IMR-90 (cell line): ENCODE results near the gene ARHGEF7. TPM values are rescaled to one million over a fixed set of nuclear protein-coding genes. Genes with fewer than 3 reads are reported as not detected.

Experiments
- ATAC-seq: fragments of 200-7000 bp; cut with Tn5 transposase; 2 replicates; pipeline ENCODE4 v1.9.1; 2020; ENCODE audit warnings: low read depth, mild to moderate bottlenecking, moderate library complexity
- BruUV-seq: library from RNA; stranded (reverse); fragments of 400-500 nt; replicated peaks from 2 replicates; lab custom pipeline; 2021; lab: Mats Ljungman, UMichigan
- CTCF ChIA-PET: fragments of 300-600 bp; formaldehyde crosslinking; extraction: SDS; loops from one replicate; lab custom pipeline; 2021; ENCODE audit warnings: antibody characterized with exemption; lab: Yijun Ruan, JAX
- POLR2A ChIA-PET: fragments of 300-600 bp; sonication (Branson Sonifier 250); formaldehyde crosslinking; loops from one replicate; lab custom pipeline; 2022; ENCODE audit warnings: antibody characterized with exemption; ENCODE audit not compliant: unreplicated experiment; lab: Charles Lee
- DNase-seq: peaks from one replicate; pipeline ENCODE4 v3.0.0; 2013
- H2AFZ ChIP-seq: replicated peaks from 2 replicates; pipeline ENCODE3; 2013; ENCODE audit warnings: low read length, mild to moderate bottlenecking; ENCODE audit not compliant: poor library complexity
- H2AK5ac ChIP-seq: 2 replicates; pipeline ENCODE4 v1.6.1; 2013; ENCODE audit warnings: low read depth, low read length, inconsistent platforms
- H2AK9ac ChIP-seq: replicated peaks from 2 replicates; pipeline ENCODE3; 2013; ENCODE audit warnings: mild to moderate bottlenecking, low read depth, low read length, moderate library complexity; ENCODE audit not compliant: poor library complexity
- H2BK120ac ChIP-seq: 2 replicates; pipeline ENCODE4 v1.6.1; 2013; ENCODE audit warnings: low read depth, low read length, inconsistent platforms
- H2BK15ac ChIP-seq: 3 replicates; pipeline ENCODE4 v1.6.1; 2013; ENCODE audit warnings: low read depth, low read length, inconsistent platforms
- H2BK20ac ChIP-seq: 2 replicates; pipeline ENCODE4 v1.6.1; 2013; ENCODE audit warnings: low read depth, mild to moderate bottlenecking, inconsistent platforms, low read length, moderate library complexity
- H2BK5ac ChIP-seq: 2 replicates; pipeline ENCODE4 v1.6.1; 2013; ENCODE audit warnings: mild to moderate bottlenecking, low read depth, low read length, inconsistent platforms; ENCODE audit not compliant: poor library complexity, severe bottlenecking
- H3K14ac ChIP-seq: replicated peaks from 2 replicates; pipeline ENCODE4 v1.6.1; 2013; ENCODE audit warnings: low read depth, low read length, inconsistent platforms
- H3K18ac ChIP-seq: 2 replicates; pipeline ENCODE4 v1.6.1; 2013; ENCODE audit warnings: low read depth, low read length, control low read depth
- H3K23ac ChIP-seq: 2 replicates; pipeline ENCODE4 v1.6.1; 2013; ENCODE audit warnings: low read depth, low read length, inconsistent platforms
- H3K27ac ChIP-seq: 2 replicates; pipeline ENCODE4 v1.5.1; 2013; ENCODE audit warnings: mild to moderate bottlenecking, control low read depth, low read length; ENCODE audit not compliant: insufficient read depth
- H3K27me3 ChIP-seq: 2 replicates; pipeline ENCODE4 v1.6.1; 2013; ENCODE audit warnings: low read length; ENCODE audit not compliant: control insufficient read depth, insufficient read depth
- H3K36me3 ChIP-seq: 2 replicates; pipeline ENCODE4 v1.6.1; 2013; ENCODE audit warnings: low read length, mixed read lengths; ENCODE audit not compliant: control insufficient read depth, insufficient read depth
- H3K4ac ChIP-seq: 2 replicates; pipeline ENCODE4 v1.6.1; 2013; ENCODE audit warnings: low read depth, low read length, inconsistent platforms
- H3K4me1 ChIP-seq: 2 replicates; pipeline ENCODE4 v1.6.1; 2013; ENCODE audit warnings: low read length, mixed read lengths; ENCODE audit not compliant: control insufficient read depth, insufficient read depth
- H3K4me2 ChIP-seq: 2 replicates; pipeline ENCODE4 v1.6.1; 2013; ENCODE audit warnings: low read depth, mild to moderate bottlenecking, control low read depth, low read length, moderate library complexity
- H3K4me3 ChIP-seq: 2 replicates; pipeline ENCODE4 v1.5.1; 2013; ENCODE audit warnings: low read depth, mild to moderate bottlenecking, control low read depth, low read length, moderate library complexity; ENCODE audit not compliant: insufficient read depth
- H3K56ac ChIP-seq: 2 replicates; pipeline ENCODE4 v1.6.1; 2013; ENCODE audit warnings: low read length, inconsistent platforms; ENCODE audit not compliant: insufficient read depth; ENCODE audit errors: extremely low read depth
- H3K79me1 ChIP-seq, 2 experiments: 2 replicates each; pipeline ENCODE4 v1.6.1; 2013; ENCODE audit warnings: low read length in 2 of 2, inconsistent platforms in 1 of 2, low read depth in 1 of 2
- H3K9ac ChIP-seq: 2 replicates; pipeline ENCODE4 v1.6.1; 2013; ENCODE audit warnings: low read depth, low read length, control low read depth
- H3K9me1 ChIP-seq: 2 replicates; pipeline ENCODE4 v1.6.1; 2013; ENCODE audit warnings: low read length, inconsistent platforms; ENCODE audit not compliant: insufficient read depth
- H3K9me3 ChIP-seq: 2 replicates; pipeline ENCODE4 v1.6.1; 2013; ENCODE audit warnings: low read length; ENCODE audit not compliant: control insufficient read depth, insufficient read depth
- H4K20me1 ChIP-seq: 2 replicates; pipeline ENCODE4 v1.6.1; 2013; ENCODE audit warnings: low read length, inconsistent platforms; ENCODE audit not compliant: insufficient read depth
- H4K5ac ChIP-seq: 2 replicates; pipeline ENCODE4 v1.6.1; 2013; ENCODE audit warnings: mild to moderate bottlenecking, low read depth, low read length, control low read depth
- H4K8ac ChIP-seq, 2 experiments: 2 replicates each; pipeline ENCODE4 v1.6.1; 2013; ENCODE audit warnings: low read depth in 2 of 2, low read length in 2 of 2, control low read depth in 1 of 2, inconsistent platforms in 1 of 2
- H4K91ac ChIP-seq: 2 replicates; pipeline ENCODE4 v1.6.1; 2013; ENCODE audit warnings: low read depth, low read length, inconsistent platforms; ENCODE audit not compliant: insufficient read depth
- CEBPB ChIP-seq: IDR thresholded peaks from 2 replicates; pipeline ENCODE4 v1.6.1; 2012; ENCODE audit warnings: low read depth, low read length, improper control_type of control experiment
- CHD1 ChIP-seq: IDR thresholded peaks from 2 replicates; pipeline ENCODE4 v1.6.1; 2012; ENCODE audit warnings: low read depth, low read length, improper control_type of control experiment
- CTCF ChIP-seq: conservative IDR thresholded peaks from 2 replicates; pipeline ENCODE4 v1.5.1; 2012; ENCODE audit warnings: mild to moderate bottlenecking, low read depth, low read length, improper control_type of control experiment
- ELK1 ChIP-seq: fragments of 150-350 bp; IDR thresholded peaks from 2 replicates; pipeline ENCODE4 v1.6.1; 2016; ENCODE audit warnings: low read depth, mild to moderate bottlenecking, low read length, moderate library complexity, borderline replicate concordance
- FOS ChIP-seq: fragments of 150-350 bp; IDR thresholded peaks from 2 replicates; pipeline ENCODE4 v1.6.1; 2016; ENCODE audit warnings: low read depth, low read length
- MAFK ChIP-seq: IDR thresholded peaks from 2 replicates; pipeline ENCODE4 v1.6.1; 2012; ENCODE audit warnings: low read depth, low read length, improper control_type of control experiment
- MAZ ChIP-seq: IDR thresholded peaks from 2 replicates; pipeline ENCODE4 v1.6.1; 2012; ENCODE audit warnings: low read depth, mild to moderate bottlenecking, low read length, improper control_type of control experiment, moderate library complexity, borderline replicate concordance
- MXI1 ChIP-seq: IDR thresholded peaks from 2 replicates; pipeline ENCODE4 v1.6.1; 2012; ENCODE audit warnings: low read depth, mild to moderate bottlenecking, low read length, moderate library complexity, borderline replicate concordance
- NFE2L2 ChIP-seq: fragments of 150-350 bp; IDR thresholded peaks from 2 replicates; pipeline ENCODE4 v1.6.1; 2016; ENCODE audit warnings: low read depth, mild to moderate bottlenecking, low read length
- POLR2A ChIP-seq: IDR thresholded peaks from 2 replicates; pipeline ENCODE4 v1.6.1; 2012; ENCODE audit warnings: mild to moderate bottlenecking, low read depth, low read length
- RAD21 ChIP-seq: IDR thresholded peaks from 2 replicates; pipeline ENCODE4 v1.6.1; 2012; ENCODE audit warnings: low read length, improper control_type of control experiment
- RCOR1 ChIP-seq: IDR thresholded peaks from 2 replicates; pipeline ENCODE4 v1.6.1; 2012; ENCODE audit warnings: mild to moderate bottlenecking, low read length, improper control_type of control experiment; ENCODE audit not compliant: insufficient replicate concordance
- WGBS, 2 experiments: methylation state at CpG; one replicate each; pipeline versions ENCODE4 v1.1.5 to v1.1.7; 2013; ENCODE audit warnings: missing lambda C conversion rate in 2 of 2; ENCODE audit not compliant: insufficient read length in 1 of 2; ENCODE audit errors: extremely low coverage in 2 of 2; 5-methylcytosine and 5-hydroxymethylcytosine counted together
- dilution Hi-C: fragments of 300-500 bp; cut with HindIII; formaldehyde crosslinking; loops from one replicate; pipeline ENCODE4 v1.14.3; 2018; ENCODE audit warnings: low sequenced_read_pairs; ENCODE audit not compliant: unreplicated experiment
- in situ Hi-C: fragments of 300-500 bp; cut with MboI; formaldehyde crosslinking; loops from 3 replicates; pipeline ENCODE4 v1.14.3; 2019; ENCODE audit warnings: low sequenced_read_pairs, inconsistent platforms, mixed read lengths
- intact Hi-C: fragments of 100-400 bp; cut with micrococcal nuclease; formaldehyde crosslinking; loops from 2 replicates; pipeline ENCODE4 v1.10.0; 2022
- polyA plus RNA-seq, 3 experiments: library from polyadenylated mRNA; depleted of rRNA; stranded (reverse); fragments of >200 nt; gene quantifications; 2 replicates each; pipeline ENCODE4 v1.2.3, GENCODE V29; 2012; ENCODE audit warnings: low replicate concordance in 1 of 3
- total RNA-seq: library from RNA; depleted of rRNA; stranded (reverse); fragments of >200 nt; gene quantifications from 2 replicates; pipeline ENCODE4 v1.2.3, GENCODE V29; 2012

ARHGEF7 gene
- total and polyA plus RNA-seq, 2 of the 4 experiments (the other 2 are of a cell fraction): 32.9 to 59.0 TPM

GRCh38 chr13:111239764-111240670, 124.9 kb downstream of the ARHGEF7 start (continued):
- no peak for TF ChIP-seq RCOR1
- no peak for TF ChIP-seq NFE2L2

GRCh38 chr13:111241006-111241755, 126.1 kb downstream of the ARHGEF7 start:
- peaks cover 2% of the 10 kb centered on the region; the same call in 1 of the 2 replicates for H3K9me1 ChIP-seq
- H4K91ac ChIP-seq: no peak overlapping the region
- no peak overlapping the region for H3K18ac ChIP-seq
- no peak overlapping the region for H2AK5ac ChIP-seq
- H3K79me1 ChIP-seq: peaks cover 30 to 47% of the 10 kb centered on the region in 2 experiments
- no peak overlapping the region for H2AFZ ChIP-seq
- H3K4me3 ChIP-seq: no peak overlapping the region
- DNase-seq (no peak), ATAC-seq (no peak)
- H3K23ac ChIP-seq: no peak overlapping the region
- H4K20me1 ChIP-seq: peaks cover 3% of the 10 kb centered on the region; the same call in 1 of the 2 replicates
- H4K5ac ChIP-seq: no peak overlapping the region
- H3K4me1 ChIP-seq: no peaks in the 10 kb centered on the region
- dilution Hi-C loops (no loop called here), intact Hi-C loops (no loop called here), in situ Hi-C loops (no loop called here)
- no peak overlapping the region for H3K27ac ChIP-seq
- H4K8ac ChIP-seq: no peak overlapping the region
- H3K9me3 ChIP-seq: no peaks in the 10 kb centered on the region
- H2BK15ac ChIP-seq: no peak overlapping the region
- H3K56ac ChIP-seq: no peak overlapping the region
- BruUV-seq: no TSS peak
- H2AK9ac ChIP-seq: no peak overlapping the region
- H2BK20ac ChIP-seq: no peak overlapping the region
- no peak overlapping the region for H3K9ac ChIP-seq
- no peak overlapping the region for H2BK120ac ChIP-seq
- H3K4ac ChIP-seq: no peak overlapping the region
- H3K4me2 ChIP-seq: no peak overlapping the region
- peaks cover 27% of the 10 kb centered on the region for H3K36me3 ChIP-seq
- H2BK5ac ChIP-seq: no peak overlapping the region
- no peak overlapping the region for H3K14ac ChIP-seq
- no peaks in the 10 kb centered on the region for H3K27me3 ChIP-seq
- ChIA-PET POLR2A (no interaction called here), CTCF (interaction anchor here (0.5 to 1.3 kb wide), 2 partner anchors 8 to 48 kb away, joined by 4 read pairs; no protein-coding TSS in a partner anchor)
- 87% methylated on average over 9 of the region's 16 CpGs; no CpG with 5 or more reads in 1 of the 2 experiments for WGBS, 2 experiments
- TF ChIP-seq MAFK (no peak), ELK1 (no peak), FOS (no peak), POLR2A (no peak), NFE2L2 (no peak), MXI1 (no peak), RCOR1 (no peak), RAD21 (no peak), CEBPB (no peak), MAZ (no peak), CTCF (no peak), CHD1 (no peak)
